ENCODE results near the gene CIP2A.

CIP2A gene

GRCh38 chr3:108598375-108598774 lies 9.1 kb upstream of the CIP2A start:
- H3K4me3 ChIP-seq (ENCODE audit: control insufficient read depth, low read depth, low read length), result no peak overlapping the region
- DNase-seq (ENCODE audit: low read depth), result no peak
- TF ChIP-seq, protein P1, sequence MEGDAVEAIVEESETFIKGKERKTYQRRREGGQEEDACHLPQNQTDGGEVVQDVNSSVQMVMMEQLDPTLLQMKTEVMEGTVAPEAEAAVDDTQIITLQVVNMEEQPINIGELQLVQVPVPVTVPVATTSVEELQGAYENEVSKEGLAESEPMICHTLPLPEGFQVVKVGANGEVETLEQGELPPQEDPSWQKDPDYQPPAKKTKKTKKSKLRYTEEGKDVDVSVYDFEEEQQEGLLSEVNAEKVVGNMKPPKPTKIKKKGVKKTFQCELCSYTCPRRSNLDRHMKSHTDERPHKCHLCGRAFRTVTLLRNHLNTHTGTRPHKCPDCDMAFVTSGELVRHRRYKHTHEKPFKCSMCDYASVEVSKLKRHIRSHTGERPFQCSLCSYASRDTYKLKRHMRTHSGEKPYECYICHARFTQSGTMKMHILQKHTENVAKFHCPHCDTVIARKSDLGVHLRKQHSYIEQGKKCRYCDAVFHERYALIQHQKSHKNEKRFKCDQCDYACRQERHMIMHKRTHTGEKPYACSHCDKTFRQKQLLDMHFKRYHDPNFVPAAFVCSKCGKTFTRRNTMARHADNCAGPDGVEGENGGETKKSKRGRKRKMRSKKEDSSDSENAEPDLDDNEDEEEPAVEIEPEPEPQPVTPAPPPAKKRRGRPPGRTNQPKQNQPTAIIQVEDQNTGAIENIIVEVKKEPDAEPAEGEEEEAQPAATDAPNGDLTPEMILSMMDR (IDR thresholded peaks at IDR 0.05; ENCODE audit: control insufficient read depth, insufficient read depth, low read depth, low read length, missing control alignments), result no peak

DNA sequence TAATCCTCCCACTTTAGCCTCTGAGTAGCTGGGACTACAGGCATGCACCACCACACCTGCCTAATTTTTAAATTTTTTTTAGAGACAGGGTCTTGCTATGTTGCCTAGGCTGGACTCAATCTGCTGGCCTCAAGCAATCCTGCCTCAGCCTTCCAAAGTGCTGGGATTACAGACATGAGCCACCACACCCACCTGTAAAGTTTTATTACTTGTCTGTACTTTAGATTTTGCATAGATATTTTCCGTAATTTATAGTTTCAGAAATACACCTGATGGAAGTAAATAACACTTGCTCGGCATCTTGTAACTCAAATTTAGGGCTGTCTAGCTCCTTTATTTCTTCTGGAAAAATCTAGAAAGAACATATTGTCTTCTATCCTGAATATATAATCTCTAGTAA lies 6.1 kb upstream of the CIP2A start:
- TF ChIP-seq, protein P1 (IDR thresholded peaks at IDR 0.05; ENCODE audit: control insufficient read depth, insufficient read depth, low read depth, low read length, missing control alignments), result no peak
- DNase-seq (ENCODE audit: low read depth), result no peak
- no peak overlapping the region for H3K4me3 ChIP-seq (ENCODE audit: control insufficient read depth, low read depth, low read length)

GRCh38 chr3:108590460-108590859 lies 1.2 kb upstream of the CIP2A start:
- peak overlapping the region; percentile 98 for H3K4me3 ChIP-seq (ENCODE audit: control insufficient read depth, low read depth, low read length)
- TF ChIP-seq, protein P1 (IDR thresholded peaks at IDR 0.05; ENCODE audit: control insufficient read depth, insufficient read depth, low read depth, low read length, missing control alignments), result no peak
- no peak for DNase-seq (ENCODE audit: low read depth)

GRCh38 chr3:108589998-108590323 lies 723 bp upstream of the CIP2A start:
- TF ChIP-seq, protein P1 (IDR thresholded peaks at IDR 0.05; ENCODE audit: control insufficient read depth, insufficient read depth, low read depth, low read length, missing control alignments), result no peak
- H3K4me3 ChIP-seq (ENCODE audit: control insufficient read depth, low read depth, low read length), result peak overlapping the region; percentile 98
- no peak for DNase-seq (ENCODE audit: low read depth)

GRCh38 chr3:108588601-108589000 lies 637 bp downstream of the CIP2A start:
- TF ChIP-seq, protein P1 (IDR thresholded peaks at IDR 0.05; ENCODE audit: control insufficient read depth, insufficient read depth, low read depth, low read length, missing control alignments), result no peak
- H3K4me3 ChIP-seq (ENCODE audit: control insufficient read depth, low read depth, low read length), result peak overlapping the region; percentile 98
- no peak for DNase-seq (ENCODE audit: low read depth)

- H3K4me3 ChIP-seq (ENCODE audit: control insufficient read depth, low read depth, low read length), result no peak overlapping the region
- TF ChIP-seq, protein P1 (IDR thresholded peaks at IDR 0.05; ENCODE audit: control insufficient read depth, insufficient read depth, low read depth, low read length, missing control alignments), result no peak
- no peak for DNase-seq (ENCODE audit: low read depth)
These were observed 11.2 kb downstream of the CIP2A start for GRCh38 chr3:108578064-108578463.

GRCh38 chr3:108569336-108569735 lies 19.9 kb downstream of the CIP2A start:
- no peak for DNase-seq (ENCODE audit: low read depth)
- H3K4me3 ChIP-seq (ENCODE audit: control insufficient read depth, low read depth, low read length), result no peak overlapping the region
- TF ChIP-seq, protein P1 (IDR thresholded peaks at IDR 0.05; ENCODE audit: control insufficient read depth, insufficient read depth, low read depth, low read length, missing control alignments), result no peak
